Right atrium auricular region (tissue), 2 donors: ENCODE data around the gene KRTAP12-2. TPM values are rescaled to one million over a fixed set of nuclear protein-coding genes. Genes with fewer than 3 reads are reported as not detected.
"Not testable (repeated sequence)": the region's sequence is repeated elsewhere in the genome, so short reads cannot be mapped to it uniquely, and the experiment has no call there.

Experiments
- DNase-seq: peaks from one replicate; pipeline ENCODE4 v3.0.0-alpha.2; 2019; ENCODE audit warnings: low spot score
- H3K27ac ChIP-seq, 2 donors: fragments of 200-600 bp; sonication (generic); 1 replicate in 1 of 2; 2 replicates in 1 of 2; pipeline ENCODE4 v1.5.1; 2016 to 2019
- H3K27me3 ChIP-seq, 2 donors: fragments of 200-600 bp; sonication (generic); one replicate each; pipeline versions ENCODE4 v1.5.1 to v1.6.0; 2017 to 2019
- H3K36me3 ChIP-seq: fragments of 200-600 bp; sonication (generic); one replicate; pipeline ENCODE4 v1.5.1; 2016
- H3K4me1 ChIP-seq, 2 donors: fragments of 200-600 bp; sonication (generic); one replicate each; pipeline versions ENCODE4 v1.5.1 to v1.6.0; 2017 to 2019
- H3K4me3 ChIP-seq, 2 donors: fragments of 200-600 bp; sonication (generic); 1 replicate in 1 of 2; 2 replicates in 1 of 2; pipeline ENCODE4 v1.5.1; 2017 to 2019; ENCODE audit warnings: mild to moderate bottlenecking in 1 of 2, moderate library complexity in 1 of 2
- H3K9me3 ChIP-seq, 2 donors: fragments of 200-600 bp; sonication (generic); one replicate each; pipeline ENCODE4 v1.5.1; 2019
- total RNA-seq, 2 donors: library from RNA; depleted of rRNA; stranded (reverse); fragments of >200 nt; gene quantifications; one replicate each; pipeline ENCODE4 v1.1.0, GENCODE V29; 2016
- TF ChIP-seq, protein P1 (sequence below), 2 donors: fragments of 200-600 bp; sonication (generic); IDR thresholded peaks; one replicate each; pipeline ENCODE4 v1.5.1; 2019; ENCODE audit warnings: antibody characterized with exemption in 2 of 2

Gene KRTAP12-2
- total RNA-seq, 2 donors from 2014 or later = not detected

GRCh38 chr21:44699502-44700001, 32.8 kb upstream of the KRTAP12-2 start:
- Histone ChIP-seq H3K27ac (no peak overlapping the region), H3K4me3 (no peak overlapping the region), H3K27me3 (no peaks in the 10 kb centered on the region), H3K9me3 (no peaks in the 10 kb centered on the region), H3K36me3 (no peaks in the 10 kb centered on the region), H3K4me1 (no peaks in the 10 kb centered on the region)
- DNase-seq = peak; percentile 26
- TF ChIP-seq, protein P1, sequence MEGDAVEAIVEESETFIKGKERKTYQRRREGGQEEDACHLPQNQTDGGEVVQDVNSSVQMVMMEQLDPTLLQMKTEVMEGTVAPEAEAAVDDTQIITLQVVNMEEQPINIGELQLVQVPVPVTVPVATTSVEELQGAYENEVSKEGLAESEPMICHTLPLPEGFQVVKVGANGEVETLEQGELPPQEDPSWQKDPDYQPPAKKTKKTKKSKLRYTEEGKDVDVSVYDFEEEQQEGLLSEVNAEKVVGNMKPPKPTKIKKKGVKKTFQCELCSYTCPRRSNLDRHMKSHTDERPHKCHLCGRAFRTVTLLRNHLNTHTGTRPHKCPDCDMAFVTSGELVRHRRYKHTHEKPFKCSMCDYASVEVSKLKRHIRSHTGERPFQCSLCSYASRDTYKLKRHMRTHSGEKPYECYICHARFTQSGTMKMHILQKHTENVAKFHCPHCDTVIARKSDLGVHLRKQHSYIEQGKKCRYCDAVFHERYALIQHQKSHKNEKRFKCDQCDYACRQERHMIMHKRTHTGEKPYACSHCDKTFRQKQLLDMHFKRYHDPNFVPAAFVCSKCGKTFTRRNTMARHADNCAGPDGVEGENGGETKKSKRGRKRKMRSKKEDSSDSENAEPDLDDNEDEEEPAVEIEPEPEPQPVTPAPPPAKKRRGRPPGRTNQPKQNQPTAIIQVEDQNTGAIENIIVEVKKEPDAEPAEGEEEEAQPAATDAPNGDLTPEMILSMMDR (IDR thresholded peaks at IDR 0.05) = no peak

GRCh38 chr21:44697811-44698734, 31.3 kb upstream of the KRTAP12-2 start:
- no peak overlapping the region for H3K27ac ChIP-seq
- no peaks in the 10 kb centered on the region for H3K27me3 ChIP-seq
- peak; percentile 44 for DNase-seq

DNA sequence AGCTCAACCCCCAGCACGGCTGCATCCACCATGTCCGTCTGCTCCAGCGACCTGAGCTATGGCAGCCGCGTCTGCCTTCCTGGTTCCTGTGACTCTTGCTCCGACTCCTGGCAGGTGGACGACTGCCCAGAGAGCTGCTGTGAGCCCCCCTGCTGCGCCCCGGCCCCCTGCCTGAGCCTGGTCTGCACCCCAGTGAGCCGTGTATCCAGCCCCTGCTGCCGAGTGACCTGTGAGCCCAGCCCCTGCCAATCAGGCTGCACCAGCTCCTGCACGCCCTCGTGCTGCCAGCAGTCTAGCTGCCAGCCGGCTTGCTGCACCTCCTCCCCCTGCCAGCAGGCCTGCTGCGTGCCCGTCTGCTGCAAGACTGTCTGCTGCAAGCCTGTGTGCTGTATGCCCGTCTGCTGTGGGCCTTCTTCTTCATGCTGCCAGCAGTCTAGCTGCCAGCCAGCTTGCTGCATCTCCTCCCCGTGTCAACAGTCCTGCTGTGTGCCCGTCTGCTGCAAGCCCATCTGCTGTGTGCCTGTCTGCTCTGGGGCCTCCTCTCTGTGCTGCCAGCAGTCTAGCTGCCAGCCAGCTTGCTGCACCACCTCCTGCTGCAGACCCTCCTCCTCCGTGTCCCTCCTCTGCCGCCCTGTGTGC, 30.6 kb upstream of the KRTAP12-2 start, which contains the start of gene KRTAP10-12:
KRTAP10-12 (plus strand) TSS at position 1 of the 639 bp plus-strand sequence; CDS start at position 31, 30 bp downstream.
- peak; percentile 46 for DNase-seq
- H3K4me3 ChIP-seq, H3K4me1 ChIP-seq, H3K36me3 ChIP-seq, H3K27me3 ChIP-seq, H3K27ac ChIP-seq: not testable (repeated sequence)
- peaks cover 5 to 18% of the 10 kb centered on the region in 2 donors for H3K9me3 ChIP-seq

More at GRCh38 chr21:44697811-44698734, 31.3 kb upstream of the KRTAP12-2 start:
- peaks cover 5 to 12% of the 10 kb centered on the region in 2 donors for H3K9me3 ChIP-seq
- H3K36me3 ChIP-seq = no peaks in the 10 kb centered on the region
- H3K4me3 ChIP-seq = no peak overlapping the region
- no peaks in the 10 kb centered on the region for H3K4me1 ChIP-seq
- TF ChIP-seq, protein P1 (IDR thresholded peaks at IDR 0.05) = no peak

GRCh38 chr21:44696572-44696971, 29.8 kb upstream of the KRTAP12-2 start:
- TF ChIP-seq, protein P1 (IDR thresholded peaks at IDR 0.05) = no peak
- no peak overlapping the region for H3K27ac ChIP-seq
- DNase-seq = peak; percentile 38
- no peak overlapping the region for H3K4me3 ChIP-seq
- no peaks in the 10 kb centered on the region for H3K4me1 ChIP-seq
- peaks cover 5 to 18% of the 10 kb centered on the region in 2 donors for H3K9me3 ChIP-seq
- no peaks in the 10 kb centered on the region for H3K36me3 ChIP-seq
- H3K27me3 ChIP-seq = no peaks in the 10 kb centered on the region

DNA sequence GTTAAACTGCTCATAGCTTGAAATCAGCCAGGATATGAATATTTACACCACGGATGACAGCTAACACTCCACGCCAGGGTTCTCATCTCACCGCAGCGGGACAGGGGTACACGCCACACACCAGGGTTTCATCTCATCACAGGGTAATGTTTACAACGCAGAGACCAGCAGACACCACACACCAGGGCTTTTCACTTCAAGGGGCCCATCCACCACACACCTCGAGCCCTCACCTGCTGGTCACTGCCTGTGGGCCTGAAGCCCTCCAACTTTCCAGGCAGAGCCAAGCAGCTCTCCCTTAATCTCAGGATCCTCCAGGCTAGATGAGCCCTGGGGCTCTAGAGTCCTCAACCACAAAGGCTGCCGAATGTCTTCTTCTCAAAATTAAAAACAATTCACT, 28.9 kb upstream of the KRTAP12-2 start:
- H3K27me3 ChIP-seq = no peaks in the 10 kb centered on the region
- TF ChIP-seq, protein P1 (IDR thresholded peaks at IDR 0.05) = no peak
- H3K36me3 ChIP-seq = no peaks in the 10 kb centered on the region
- no peak overlapping the region for H3K27ac ChIP-seq
- no peak overlapping the region for H3K4me3 ChIP-seq
- peak; percentile 9 for DNase-seq
- peaks cover 5 to 18% of the 10 kb centered on the region in 2 donors for H3K9me3 ChIP-seq
- H3K4me1 ChIP-seq = no peaks in the 10 kb centered on the region

DNA sequence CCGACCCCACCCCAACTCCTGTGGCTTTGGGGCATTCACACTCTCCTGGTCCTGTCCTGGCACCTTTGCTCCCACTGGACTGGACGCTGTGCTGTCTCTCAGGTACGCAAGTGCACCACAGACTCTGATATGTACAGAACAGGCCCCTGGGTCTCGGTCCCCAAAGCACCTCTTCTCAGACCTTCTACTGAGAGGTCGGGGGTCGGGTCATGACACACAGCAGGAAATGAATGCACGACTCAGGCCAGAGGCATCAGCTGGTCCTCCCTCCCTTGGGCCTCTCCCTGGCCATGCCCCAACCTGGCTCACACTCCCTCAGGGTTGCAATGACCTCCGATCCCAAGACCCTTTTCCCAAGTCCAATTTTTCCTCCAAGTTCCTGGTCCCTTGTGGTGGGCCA, 28.5 kb upstream of the KRTAP12-2 start:
- H3K9me3 ChIP-seq = peaks cover 5 to 18% of the 10 kb centered on the region in 2 donors
- no peaks in the 10 kb centered on the region for H3K27me3 ChIP-seq
- no peak overlapping the region for H3K27ac ChIP-seq
- H3K4me3 ChIP-seq = no peak overlapping the region
- H3K36me3 ChIP-seq = no peaks in the 10 kb centered on the region
- peak; percentile 46 for DNase-seq
- H3K4me1 ChIP-seq = no peaks in the 10 kb centered on the region
- TF ChIP-seq, protein P1 (IDR thresholded peaks at IDR 0.05) = no peak
